ENCODE results near the gene RHNO1. TPM values are rescaled to one million over a fixed set of nuclear protein-coding genes. Genes with fewer than 3 reads are reported as not detected.

Gene RHNO1
- total and polyA plus RNA-seq, 2 of the 4 experiments (the other 2 are of a cell fraction): 26.1 to 30.6 TPM

GRCh38 chr12:2835691-2836403 is 41.2 kb upstream of the RHNO1 start:
- Histone ChIP-seq H3K4me2 (ENCODE audit: low read depth, low read length) (no peak overlapping the region), H4K5ac (ENCODE audit: low read depth, low read length) (no peak overlapping the region), H3K14ac (replicated peaks; ENCODE audit: low read depth, low read length) (no peak overlapping the region), H3K9ac (ENCODE audit: low read depth, low read length) (no peak overlapping the region), H2AK9ac (replicated peaks; ENCODE audit: low read depth, low read length, poor library complexity) (no peak overlapping the region), H3K27me3 (ENCODE audit: control insufficient read depth, insufficient read depth, low read length) (no peaks in the 10 kb centered on the region), H3K36me3 (ENCODE audit: control insufficient read depth, insufficient read depth, low read length) (no peaks in the 10 kb centered on the region; the same call in 1 of the 2 replicates), H3K4me1 (ENCODE audit: control insufficient read depth, insufficient read depth, low read length) (peaks cover 7% of the 10 kb centered on the region), H3K9me3 (ENCODE audit: control insufficient read depth, insufficient read depth, low read length) (no peaks in the 10 kb centered on the region), H2BK5ac (ENCODE audit: low read depth, low read length, poor library complexity, severe bottlenecking) (no peak overlapping the region), H3K18ac (ENCODE audit: low read depth, low read length) (no peak overlapping the region), H3K56ac (ENCODE audit: extremely low read depth, insufficient read depth, low read length) (no peak overlapping the region), H2BK20ac (ENCODE audit: low read depth, low read length) (no peak overlapping the region), H4K8ac (ENCODE audit: low read depth in 2 of 2, low read length in 2 of 2) (no peak overlapping the region), H3K9me1 (ENCODE audit: insufficient read depth, low read length) (0 out of 2 replicates have a peak, but pooled peaks cover 2% of the 10 kb centered on the region), H3K79me1 (ENCODE audit: low read depth in 1 of 2, low read length in 2 of 2) (no peaks in the 10 kb centered on the region), H2AK5ac (ENCODE audit: low read depth, low read length) (no peak overlapping the region), H3K4me3 (ENCODE audit: insufficient read depth, low read depth, low read length) (no peak overlapping the region), H2BK120ac (ENCODE audit: low read depth, low read length) (no peak overlapping the region), H3K23ac (ENCODE audit: low read depth, low read length) (no peak overlapping the region), H2BK15ac (ENCODE audit: low read depth, low read length) (no peak overlapping the region), H4K91ac (ENCODE audit: insufficient read depth, low read depth, low read length) (no peak overlapping the region), H4K20me1 (ENCODE audit: insufficient read depth, low read length) (no peaks in the 10 kb centered on the region), H2AFZ (replicated peaks; ENCODE audit: low read length, poor library complexity) (no peak overlapping the region), H3K27ac (ENCODE audit: insufficient read depth, low read length) (no peak overlapping the region), H3K4ac (ENCODE audit: low read depth, low read length) (no peak overlapping the region)
- dilution Hi-C loops (cut with HindIII; ENCODE audit: low sequenced_read_pairs, unreplicated experiment): no loop called here
- no CpG with 5 or more reads among the region's 4 CpGs for WGBS, 2 experiments (ENCODE audit: extremely low coverage in 2 of 2, insufficient read length in 1 of 2)
- ChIA-PET CTCF (no interaction called here), POLR2A (ENCODE audit: unreplicated experiment) (no interaction called here)
- ATAC-seq (ENCODE audit: low read depth): no peak
- BruUV-seq (replicated peaks): no TSS peak
- TF ChIP-seq RCOR1 (IDR thresholded peaks at IDR 0.05; ENCODE audit: insufficient replicate concordance, low read length) (no peak), BHLHE40 (IDR thresholded peaks at IDR 0.05; ENCODE audit: low read depth, low read length) (no peak), RAD21 (IDR thresholded peaks at IDR 0.05; ENCODE audit: low read length) (no peak), USF2 (IDR thresholded peaks at IDR 0.05; ENCODE audit: low read depth, low read length) (no peak), CEBPB (IDR thresholded peaks at IDR 0.05; ENCODE audit: low read depth, low read length) (no peak), MAFK (IDR thresholded peaks at IDR 0.05; ENCODE audit: low read depth, low read length) (no peak), MXI1 (IDR thresholded peaks at IDR 0.05; ENCODE audit: borderline replicate concordance, low read depth, low read length) (no peak), CHD1 (IDR thresholded peaks at IDR 0.05; ENCODE audit: low read depth, low read length) (no peak), POLR2A (IDR thresholded peaks at IDR 0.05; ENCODE audit: low read depth, low read length) (no peak), ELK1 (IDR thresholded peaks at IDR 0.05; ENCODE audit: borderline replicate concordance, low read depth, low read length) (no peak)
- intact Hi-C loops (cut with micrococcal nuclease): no loop called here
- no peak for DNase-seq
- in situ Hi-C loops (cut with MboI; ENCODE audit: low sequenced_read_pairs): no loop called here

Measured in IMR-90 (cell line).